GM18870 (cell line): Measurements from ENCODE around the gene TRMT61A.

Experiments
- ATAC-seq: cut with Tn5 transposase; IDR thresholded peaks from one replicate; pipeline ENCODE4 v1.9.1; 2021; ENCODE audit warnings: moderate library complexity; ENCODE audit not compliant: unreplicated experiment

TRMT61A gene

GRCh38 chr14:103533999-103534575 lies 5.1 kb downstream of the TRMT61A start:
- ATAC-seq = no peak

- ATAC-seq = no peak
These were observed 5.6 kb downstream of the TRMT61A start for GRCh38 chr14:103534576-103535061.

GRCh38 chr14:103535081-103535890 lies 6.3 kb downstream of the TRMT61A start:
- ATAC-seq = no peak

- no peak for ATAC-seq
These were observed 7.0 kb downstream of the TRMT61A start for GRCh38 chr14:103535891-103536565.

- no peak for ATAC-seq
These were observed 7.7 kb downstream of the TRMT61A start for GRCh38 chr14:103536693-103537092.

- no peak for ATAC-seq
These were observed 8.4 kb downstream of the TRMT61A start for GRCh38 chr14:103537175-103537990.

- ATAC-seq = no peak
These were observed 9.5 kb downstream of the TRMT61A start for GRCh38 chr14:103538291-103539055.

GRCh38 chr14:103539056-103539825 lies 10.2 kb downstream of the TRMT61A start:
- ATAC-seq = no peak

- ATAC-seq = no peak
These were observed 12.1 kb downstream of the TRMT61A start for GRCh38 chr14:103540821-103541708.

GRCh38 chr14:103541709-103542604 lies 13.0 kb downstream of the TRMT61A start:
- no peak for ATAC-seq

- no peak for ATAC-seq
These were observed 13.7 kb downstream of the TRMT61A start for GRCh38 chr14:103542605-103543088.

- no peak for ATAC-seq
These were observed 14.1 kb downstream of the TRMT61A start for GRCh38 chr14:103543140-103543539.

- no peak for ATAC-seq
These were observed 14.9 kb downstream of the TRMT61A start for GRCh38 chr14:103543721-103544387.

- ATAC-seq = no peak
These were observed 15.6 kb downstream of the TRMT61A start for GRCh38 chr14:103544388-103545218.

GRCh38 chr14:103545219-103545914 lies 16.4 kb downstream of the TRMT61A start:
- ATAC-seq = no peak
